Esophagus squamous epithelium (tissue), 5 donors: Measurements from ENCODE around the gene LENG8. TPM values are rescaled to one million over a fixed set of nuclear protein-coding genes. Genes with fewer than 3 reads are reported as not detected.

Source experiments
- DNase-seq: peaks from one replicate; lab custom pipeline; 2025; lab: John Stamatoyannopoulos, UW
- H3K27ac ChIP-seq, 4 donors: fragments of 200-600 bp; sonication (generic); one replicate each; pipeline ENCODE4 v1.5.1; 2016 to 2019; ENCODE audit warnings: mild to moderate bottlenecking in 1 of 4
- H3K27me3 ChIP-seq, 4 donors: fragments of 200-600 bp; sonication (generic); 1 replicate in 3 of 4; 2 replicates in 1 of 4; pipeline versions ENCODE4 v1.5.1 to v1.6.0; 2017 to 2021; ENCODE audit warnings: antibody characterized with exemption in 1 of 4
- H3K36me3 ChIP-seq, 3 donors: fragments of 200-600 bp; sonication (generic); one replicate each; pipeline ENCODE4 v1.5.1; 2016 to 2019
- H3K4me1 ChIP-seq, 3 donors: fragments of 200-600 bp; sonication (generic); one replicate each; pipeline ENCODE4 v1.5.1; 2017 to 2019
- H3K4me3 ChIP-seq, 4 donors: fragments of 200-600 bp; sonication (generic); 1 replicate in 3 of 4; 2 replicates in 1 of 4; pipeline ENCODE4 v1.5.1; 2016 to 2019; ENCODE audit warnings: mild to moderate bottlenecking in 2 of 4, moderate library complexity in 1 of 4
- H3K9me3 ChIP-seq, 3 donors: fragments of 200-600 bp; sonication (generic); one replicate each; pipeline ENCODE4 v1.5.1; 2016 to 2019
- CTCF ChIP-seq, 6 experiments: fragments of 450-650 bp in 4 of 6; fragments of 200-600 bp in 2 of 6; sonication (generic) in 2 of 6; IDR thresholded peaks; one replicate each; pipeline ENCODE4 v1.5.1; 2016 to 2019; ENCODE audit warnings: antibody characterized with exemption in 6 of 6, mild to moderate bottlenecking in 4 of 6, moderate library complexity in 4 of 6
- POLR2A ChIP-seq, 4 donors: fragments of 450-650 bp; IDR thresholded peaks; one replicate each; pipeline ENCODE4 v1.6.1; 2017; ENCODE audit warnings: antibody characterized with exemption in 4 of 4, mild to moderate bottlenecking in 4 of 4, moderate library complexity in 3 of 4
- WGBS, 2 donors: methylation state at CpG; one replicate each; pipeline ENCODE4 v1.1.5; 2018; 5-methylcytosine and 5-hydroxymethylcytosine counted together
- intact Hi-C: fragments of 100-400 bp; cut with DNase I; formaldehyde crosslinking; loops from one replicate; pipeline ENCODE4 v1.15.0; 2022
- total RNA-seq, 4 donors: library from RNA; depleted of rRNA; stranded (reverse); fragments of >200 nt; gene quantifications; one replicate each; pipeline ENCODE4 v1.1.0, GENCODE V29; 2016
- donor health status: DM: yes; HTN: yes; CAD: no.

The LENG8 gene
- total RNA-seq, 4 donors from 2014 or later, result 22.9 to 95.2 (median 49.6) TPM

GRCh38 chr19:54420068-54420382, 29.0 kb upstream of the LENG8 start:
- peak overlapping the region in 1 of 4 donors; percentile 28 for H3K4me3 ChIP-seq
- intact Hi-C loops, result no loop called here
- no peaks in the 10 kb centered on the region for H3K36me3 ChIP-seq
- peak overlapping the region in 2 of 4 donors; percentile 9 to 10 for H3K27ac ChIP-seq
- 33 to 50% methylated on average over 1 to 2 of the region's 10 CpGs for WGBS, 2 donors
- H3K9me3 ChIP-seq, result no peaks in the 10 kb centered on the region
- TF ChIP-seq POLR2A (IDR thresholded peaks at IDR 0.05) (no peak), CTCF (IDR thresholded peaks at IDR 0.05) (no peak)
- DNase-seq, result no peak
- H3K4me1 ChIP-seq, result peaks cover 0 to 38% (median 0%) of the 10 kb centered on the region in 3 donors
- H3K27me3 ChIP-seq, result peaks cover 0 to 99% (median 10%) of the 10 kb centered on the region in 4 donors

GRCh38 chr19:54420383-54421168, 28.4 kb upstream of the LENG8 start:
- Histone ChIP-seq H3K4me1 (peaks cover 0 to 33% (median 0%) of the 10 kb centered on the region in 3 donors), H3K27me3 (peaks cover 0 to 99% (median 9%) of the 10 kb centered on the region in 4 donors), H3K4me3 (peak overlapping the region in 1 of 4 donors; percentile 28), H3K27ac (peak overlapping the region in 1 of 4 donors; percentile 40), H3K9me3 (no peaks in the 10 kb centered on the region), H3K36me3 (no peaks in the 10 kb centered on the region)
- TF ChIP-seq CTCF (IDR thresholded peaks at IDR 0.05), result no peak
- no peak for TF ChIP-seq POLR2A (IDR thresholded peaks at IDR 0.05)
- intact Hi-C loops, result no loop called here
- no peak for DNase-seq
- WGBS, 2 donors, result 20% methylated on average over 3 of the region's 37 CpGs; no CpG with 5 or more reads in 1 of the 2 donors

GRCh38 chr19:54421169-54421516, 27.9 kb upstream of the LENG8 start:
- WGBS, 2 donors, result 63% methylated on average over 3 of the region's 9 CpGs; no CpG with 5 or more reads in 1 of the 2 donors
- H3K9me3 ChIP-seq, result no peaks in the 10 kb centered on the region
- intact Hi-C loops, result no loop called here
- H3K27me3 ChIP-seq, result peaks cover 0 to 99% (median 6%) of the 10 kb centered on the region in 4 donors
- H3K4me3 ChIP-seq, result no peak overlapping the region
- H3K36me3 ChIP-seq, result no peaks in the 10 kb centered on the region
- H3K27ac ChIP-seq, result peak overlapping the region in 1 of 4 donors; percentile 40
- no peak for DNase-seq
- no peak for TF ChIP-seq POLR2A (IDR thresholded peaks at IDR 0.05)
- TF ChIP-seq CTCF (IDR thresholded peaks at IDR 0.05), result no peak
- peaks cover 0 to 28% (median 0%) of the 10 kb centered on the region in 3 donors for H3K4me1 ChIP-seq

- intact Hi-C loops, result no loop called here
- DNase-seq, result no peak
- TF ChIP-seq POLR2A (IDR thresholded peaks at IDR 0.05) (no peak), CTCF (IDR thresholded peaks at IDR 0.05) (no peak)
- H3K27ac ChIP-seq, result no peak overlapping the region
- no peak overlapping the region for H3K4me3 ChIP-seq
- WGBS, 2 donors, result no CpG with 5 or more reads among the region's 7 CpGs
- H3K9me3 ChIP-seq, result no peaks in the 10 kb centered on the region
- no peaks in the 10 kb centered on the region for H3K36me3 ChIP-seq
- H3K4me1 ChIP-seq, result peaks cover 0 to 26% (median 0%) of the 10 kb centered on the region in 3 donors
- peaks cover 0 to 99% (median 4%) of the 10 kb centered on the region in 4 donors for H3K27me3 ChIP-seq
Observed at GRCh38 chr19:54421521-54421920, 27.5 kb upstream of the LENG8 start.

GRCh38 chr19:54422136-54422535, 26.9 kb upstream of the LENG8 start:
- intact Hi-C loops, result no loop called here
- TF ChIP-seq POLR2A (IDR thresholded peaks at IDR 0.05) (no peak), CTCF (IDR thresholded peaks at IDR 0.05) (no peak)
- no peak overlapping the region for H3K4me3 ChIP-seq
- H3K9me3 ChIP-seq, result no peaks in the 10 kb centered on the region
- 61% methylated on average over 16 of the region's 20 CpGs; no CpG with 5 or more reads in 1 of the 2 donors for WGBS, 2 donors
- no peak for DNase-seq
- H3K27me3 ChIP-seq, result peaks cover 0 to 96% (median 3%) of the 10 kb centered on the region in 4 donors
- H3K27ac ChIP-seq, result no peak overlapping the region
- H3K36me3 ChIP-seq, result no peaks in the 10 kb centered on the region
- peaks cover 0 to 23% (median 0%) of the 10 kb centered on the region in 3 donors for H3K4me1 ChIP-seq
